ENCODE measurements around the gene NID1. TPM values are rescaled to one million over a fixed set of nuclear protein-coding genes. Genes with fewer than 3 reads are reported as not detected.

NID1 gene
- total RNA-seq, 2 donors from 2014 or later, result 28.5 to 58.0 TPM

DNA sequence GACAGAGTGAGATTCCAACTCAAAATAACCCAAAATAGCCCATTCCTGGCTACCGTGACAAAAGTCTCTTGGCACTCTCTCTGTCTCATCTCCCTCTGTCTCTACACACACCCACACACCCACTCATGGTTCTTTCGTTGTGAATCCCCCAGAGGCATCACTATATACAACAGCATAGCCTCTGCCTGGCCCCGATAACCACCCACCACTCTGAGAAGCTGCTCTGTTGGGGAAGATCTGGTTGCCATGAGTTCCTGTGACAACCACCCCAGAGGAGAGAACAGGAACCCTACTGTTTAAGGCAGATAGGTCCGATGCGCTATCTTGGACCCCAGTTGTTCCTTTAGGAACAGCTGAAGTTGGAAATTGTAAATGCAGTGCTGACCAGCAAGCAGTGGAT lies 127.8 kb downstream of the NID1 start:
- 59 to 69% methylated on average over 5 of the region's 5 CpGs for WGBS, 2 donors
- Histone ChIP-seq H3K4me3 (no peak overlapping the region), H3K4me1 (no peaks in the 10 kb centered on the region), H3K9me3 (no peaks in the 10 kb centered on the region), H3K36me3 (replicated peaks in 1 of 2; ENCODE audit: insufficient read depth in 1 of 2, low read depth in 2 of 2) (no peaks in the 10 kb centered on the region), H3K27ac (no peak overlapping the region), H3K27me3 (no peaks in the 10 kb centered on the region)
- DNase-seq (no peak), ATAC-seq (no peak)
- intact Hi-C loops (cut with DNase I), result no loop called here
- TF ChIP-seq, protein P1, sequence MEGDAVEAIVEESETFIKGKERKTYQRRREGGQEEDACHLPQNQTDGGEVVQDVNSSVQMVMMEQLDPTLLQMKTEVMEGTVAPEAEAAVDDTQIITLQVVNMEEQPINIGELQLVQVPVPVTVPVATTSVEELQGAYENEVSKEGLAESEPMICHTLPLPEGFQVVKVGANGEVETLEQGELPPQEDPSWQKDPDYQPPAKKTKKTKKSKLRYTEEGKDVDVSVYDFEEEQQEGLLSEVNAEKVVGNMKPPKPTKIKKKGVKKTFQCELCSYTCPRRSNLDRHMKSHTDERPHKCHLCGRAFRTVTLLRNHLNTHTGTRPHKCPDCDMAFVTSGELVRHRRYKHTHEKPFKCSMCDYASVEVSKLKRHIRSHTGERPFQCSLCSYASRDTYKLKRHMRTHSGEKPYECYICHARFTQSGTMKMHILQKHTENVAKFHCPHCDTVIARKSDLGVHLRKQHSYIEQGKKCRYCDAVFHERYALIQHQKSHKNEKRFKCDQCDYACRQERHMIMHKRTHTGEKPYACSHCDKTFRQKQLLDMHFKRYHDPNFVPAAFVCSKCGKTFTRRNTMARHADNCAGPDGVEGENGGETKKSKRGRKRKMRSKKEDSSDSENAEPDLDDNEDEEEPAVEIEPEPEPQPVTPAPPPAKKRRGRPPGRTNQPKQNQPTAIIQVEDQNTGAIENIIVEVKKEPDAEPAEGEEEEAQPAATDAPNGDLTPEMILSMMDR (IDR thresholded peaks at IDR 0.05), result no peak
- TF ChIP-seq POLR2A (IDR thresholded peaks at IDR 0.05), result no peak

DNA sequence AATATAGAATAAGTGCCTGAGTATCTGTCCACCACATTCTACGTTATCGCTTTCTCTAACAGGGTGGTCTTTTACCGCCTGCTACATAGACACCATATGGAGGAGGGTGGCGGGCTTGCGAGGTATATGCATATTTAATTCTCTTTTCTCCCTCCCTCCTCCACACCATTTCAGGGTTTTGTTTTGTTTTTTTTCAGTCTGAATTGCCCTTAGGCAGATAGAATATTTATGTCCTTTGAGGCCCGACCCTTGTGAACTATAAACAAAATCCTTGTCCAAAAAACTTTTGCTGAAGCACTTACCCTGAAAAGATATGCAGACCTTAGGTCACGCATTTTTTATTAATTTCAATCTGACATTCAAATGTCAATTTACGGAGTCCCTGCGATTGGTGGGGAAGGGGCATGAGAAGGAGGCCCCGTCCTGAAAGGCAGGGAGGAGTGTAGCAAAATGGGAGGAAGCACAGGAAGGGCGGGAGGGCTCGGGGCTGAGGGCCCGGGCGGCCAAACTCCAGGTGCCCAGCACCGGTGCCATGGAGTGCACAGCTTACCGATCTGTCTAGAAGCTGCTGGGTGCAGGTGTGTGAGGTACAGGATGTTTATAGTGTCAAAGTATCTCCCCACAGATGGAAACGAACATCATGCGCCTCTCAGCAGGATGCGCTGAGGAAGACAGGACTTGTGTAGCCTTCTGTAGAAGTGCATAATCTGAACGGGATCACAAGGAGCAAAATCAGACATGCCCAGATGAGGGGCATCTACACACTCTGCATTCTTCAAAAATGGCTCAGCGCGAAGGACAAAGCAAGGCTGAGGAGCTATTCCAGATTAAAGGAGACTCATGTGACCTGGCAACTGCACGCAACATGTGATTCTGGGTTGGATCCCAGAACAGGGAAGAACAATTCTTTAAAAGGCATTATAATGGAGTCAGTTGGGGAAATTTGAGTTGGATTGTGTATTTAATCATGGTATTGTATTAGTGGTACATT lies 129.4 kb downstream of the NID1 start:
- intact Hi-C loops (cut with DNase I), result no loop called here
- TF ChIP-seq, protein P1 (IDR thresholded peaks at IDR 0.05), result no peak
- no peak for TF ChIP-seq POLR2A (IDR thresholded peaks at IDR 0.05)
- DNase-seq (no peak), ATAC-seq (no peak)
- H3K36me3 ChIP-seq (replicated peaks in 1 of 2; ENCODE audit: insufficient read depth in 1 of 2, low read depth in 2 of 2), result no peaks in the 10 kb centered on the region
- H3K27me3 ChIP-seq, result no peaks in the 10 kb centered on the region
- 77 to 79% methylated on average over 23 of the region's 23 CpGs for WGBS, 2 donors
- no peaks in the 10 kb centered on the region for H3K4me1 ChIP-seq
- no peak overlapping the region for H3K4me3 ChIP-seq
- H3K9me3 ChIP-seq, result no peaks in the 10 kb centered on the region
- H3K27ac ChIP-seq, result no peak overlapping the region

DNA sequence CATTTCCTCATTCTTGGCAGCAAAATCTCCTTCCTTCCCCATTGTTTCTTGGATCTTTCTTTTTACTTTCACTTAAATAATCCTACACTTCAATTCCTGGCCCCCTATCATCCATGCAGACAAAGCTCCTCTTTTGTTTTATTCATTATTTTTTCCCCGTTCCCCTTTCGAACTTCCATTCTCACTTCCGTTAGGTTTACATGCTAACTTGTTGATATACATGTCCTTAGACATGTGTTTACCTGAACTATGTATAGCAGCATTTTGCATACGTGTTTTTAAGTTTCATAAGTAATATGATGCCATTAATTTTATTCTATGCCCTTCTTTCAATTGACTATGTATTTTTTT lies 131.1 kb downstream of the NID1 start:
- DNase-seq (no peak), ATAC-seq (no peak)
- H3K4me1 ChIP-seq, result no peaks in the 10 kb centered on the region
- H3K27ac ChIP-seq, result no peak overlapping the region
- H3K4me3 ChIP-seq, result no peak overlapping the region
- H3K27me3 ChIP-seq, result no peaks in the 10 kb centered on the region
- intact Hi-C loops (cut with DNase I), result no loop called here
- 52 to 73% methylated on average over 4 of the region's 4 CpGs for WGBS, 2 donors
- TF ChIP-seq, protein P1 (IDR thresholded peaks at IDR 0.05), result no peak
- TF ChIP-seq POLR2A (IDR thresholded peaks at IDR 0.05), result no peak
- no peaks in the 10 kb centered on the region for H3K9me3 ChIP-seq
- H3K36me3 ChIP-seq (replicated peaks in 1 of 2; ENCODE audit: insufficient read depth in 1 of 2, low read depth in 2 of 2), result no peaks in the 10 kb centered on the region

DNA sequence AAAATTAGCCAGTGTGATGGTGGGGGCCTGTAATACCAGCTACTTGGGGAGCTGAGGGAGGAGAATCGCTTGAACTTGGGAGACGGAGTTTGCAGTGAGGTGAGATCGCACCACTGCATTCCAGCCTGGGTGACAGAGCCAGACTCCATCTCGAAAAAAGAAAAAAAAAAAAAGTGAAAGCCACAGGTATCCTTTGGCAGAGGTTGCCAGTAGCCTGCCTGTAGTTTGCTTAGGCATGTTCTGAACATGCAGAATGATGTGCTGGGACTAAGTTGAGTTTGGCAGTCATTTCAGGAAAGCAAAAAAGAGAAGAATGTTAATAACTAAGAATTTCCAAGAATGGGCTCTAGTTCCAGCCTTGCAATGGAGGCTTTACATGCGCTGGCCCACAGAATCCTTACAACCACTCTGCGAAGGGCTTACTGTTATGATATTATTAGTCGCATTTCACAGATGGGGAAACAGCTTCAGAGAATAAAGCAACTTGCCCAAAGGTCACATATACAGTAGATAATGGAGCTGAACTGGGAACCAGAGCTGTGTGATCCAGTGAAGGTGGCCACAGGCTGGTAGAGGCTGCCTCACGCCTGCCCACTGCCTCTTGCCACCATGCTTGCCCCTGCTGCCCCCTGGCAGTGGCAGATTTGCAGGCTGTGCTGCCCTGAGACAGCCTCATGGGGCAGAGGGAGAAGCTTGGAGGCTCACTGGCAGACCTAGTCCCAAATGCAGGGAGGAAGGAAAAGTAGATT lies 131.7 kb downstream of the NID1 start:
- Histone ChIP-seq H3K9me3 (no peaks in the 10 kb centered on the region), H3K27me3 (no peaks in the 10 kb centered on the region), H3K36me3 (replicated peaks in 1 of 2; ENCODE audit: insufficient read depth in 1 of 2, low read depth in 2 of 2) (no peaks in the 10 kb centered on the region), H3K27ac (no peak overlapping the region), H3K4me1 (no peaks in the 10 kb centered on the region), H3K4me3 (no peak overlapping the region)
- intact Hi-C loops (cut with DNase I), result no loop called here
- WGBS, 2 donors, result 76 to 85% methylated on average over 7 to 8 of the region's 8 CpGs
- TF ChIP-seq, protein P1 (IDR thresholded peaks at IDR 0.05), result no peak
- no peak for TF ChIP-seq POLR2A (IDR thresholded peaks at IDR 0.05)
- ATAC-seq (no peak), DNase-seq (no peak)
